ENCODE measurements around the gene CEP63.
"Not testable (repeated sequence)": the region's sequence is repeated elsewhere in the genome, so short reads cannot be mapped to it uniquely, and the experiment has no call there.

The CEP63 gene

DNA sequence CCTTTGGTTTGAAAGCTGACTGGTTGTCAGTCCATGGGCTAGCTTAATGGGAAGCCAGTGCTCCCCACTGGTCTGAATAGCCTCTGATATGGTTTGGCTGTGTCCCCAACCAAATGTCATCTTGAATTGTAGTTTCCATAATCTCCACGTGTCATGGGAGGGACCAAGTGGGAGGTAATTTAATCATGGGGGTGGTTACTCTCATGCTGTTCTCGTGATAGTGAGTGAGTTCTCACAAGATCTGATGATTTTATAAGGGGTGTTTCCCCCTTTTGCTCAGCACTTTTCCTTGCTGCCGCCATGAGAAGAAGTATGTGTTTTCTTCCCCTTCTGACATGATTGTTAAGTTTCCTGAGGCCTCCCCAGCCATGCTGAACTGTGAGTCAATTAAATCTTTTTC is 109.1 kb downstream of the CEP63 start:
- not testable (repeated sequence) for H4K8ac ChIP-seq (ENCODE audit: low read depth, low read length); H3K4ac ChIP-seq (ENCODE audit: low read length); H3K9ac ChIP-seq (ENCODE audit: low read depth, low read length, poor library complexity); DNase-seq (ENCODE audit: low spot score); H2BK15ac ChIP-seq (ENCODE audit: low read length); H2AFZ ChIP-seq (ENCODE audit: low read length); H3K4me2 ChIP-seq (ENCODE audit: insufficient read depth, low read length, poor library complexity, severe bottlenecking); H2BK12ac ChIP-seq (ENCODE audit: low read length); H3K18ac ChIP-seq (ENCODE audit: low read length); H3K27ac ChIP-seq (replicated peaks; ENCODE audit: low read length); H3K9me3 ChIP-seq (replicated peaks in 1 of 2; ENCODE audit: control insufficient read depth in 2 of 2, insufficient read depth in 1 of 2, low read depth in 1 of 2, low read length in 2 of 2); H3K36me3 ChIP-seq (replicated peaks in 1 of 2; ENCODE audit: control insufficient read depth in 2 of 2, insufficient read depth in 2 of 2, low read length in 2 of 2); H2BK120ac ChIP-seq (ENCODE audit: low read depth, low read length); H3K14ac ChIP-seq (ENCODE audit: low read length); H3K4me3 ChIP-seq (ENCODE audit: low read length in 2 of 2); H3K27me3 ChIP-seq (ENCODE audit: control insufficient read depth in 3 of 3, insufficient read depth in 3 of 3, low read depth in 1 of 3, low read length in 3 of 3); H4K91ac ChIP-seq (ENCODE audit: low read depth, low read length, poor library complexity); H3K79me1 ChIP-seq (ENCODE audit: low read depth, low read length); H3K4me1 ChIP-seq (ENCODE audit: control insufficient read depth in 2 of 2, insufficient read depth in 1 of 2, low read depth in 1 of 2, low read length in 2 of 2); H3K23ac ChIP-seq (ENCODE audit: low read depth, low read length, poor library complexity); H2AK5ac ChIP-seq (ENCODE audit: low read depth, low read length); H2BK5ac ChIP-seq (ENCODE audit: low read length)
- no CpG with 5 or more reads among the region's 3 CpGs for WGBS, 2 donors (ENCODE audit: extremely low coverage in 2 of 2, insufficient read length in 2 of 2, insufficient replicate concordance in 1 of 2)

DNA sequence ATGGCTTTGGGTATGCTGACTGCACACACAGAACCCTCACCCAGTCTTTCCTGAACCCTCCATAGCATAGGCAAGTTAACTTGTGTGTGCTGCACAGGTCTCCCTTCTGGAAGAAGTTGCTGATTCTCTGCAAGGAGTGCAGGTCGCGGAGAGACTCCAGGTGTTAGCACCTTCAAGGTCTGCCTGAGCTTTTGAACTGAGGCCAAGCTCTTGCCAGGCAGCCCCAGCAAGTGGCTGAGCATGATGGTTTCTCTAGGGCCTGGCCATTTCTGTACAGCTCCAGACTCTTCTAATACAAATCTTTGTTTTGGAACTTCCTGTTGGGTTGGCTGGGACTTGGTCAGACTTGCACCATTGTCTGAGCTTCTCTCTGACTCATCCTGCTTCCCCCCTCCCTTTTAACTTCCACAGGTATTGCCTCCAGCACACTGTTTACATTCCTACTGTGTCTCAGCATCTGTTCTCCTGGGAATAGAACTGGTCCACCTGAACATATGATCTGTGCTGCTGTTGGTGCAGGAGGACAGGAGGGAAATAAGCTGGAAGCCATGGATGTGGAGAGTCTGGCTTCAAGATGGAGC is 111.6 kb downstream of the CEP63 start:
- Histone ChIP-seq H4K8ac (ENCODE audit: low read depth, low read length) (no peak overlapping the region), H3K4me3 (ENCODE audit: low read length in 2 of 2) (no peak overlapping the region), H3K36me3 (replicated peaks in 1 of 2; ENCODE audit: control insufficient read depth in 2 of 2, insufficient read depth in 2 of 2, low read length in 2 of 2) (no peaks in the 10 kb centered on the region), H2BK5ac (ENCODE audit: low read length) (no peak overlapping the region), H4K91ac (ENCODE audit: low read depth, low read length, poor library complexity) (no peak overlapping the region), H3K23ac (ENCODE audit: low read depth, low read length, poor library complexity) (no peak overlapping the region), H2BK12ac (ENCODE audit: low read length) (no peak overlapping the region), H2BK15ac (ENCODE audit: low read length) (no peak overlapping the region), H3K4me1 (ENCODE audit: control insufficient read depth in 2 of 2, insufficient read depth in 1 of 2, low read depth in 1 of 2, low read length in 2 of 2) (peaks cover 11 to 31% of the 10 kb centered on the region in 2 donors), H3K4me2 (ENCODE audit: insufficient read depth, low read length, poor library complexity, severe bottlenecking) (no peak overlapping the region), H3K4ac (ENCODE audit: low read length) (no peak overlapping the region), H2AK5ac (ENCODE audit: low read depth, low read length) (no peak overlapping the region), H2AFZ (ENCODE audit: low read length) (no peak overlapping the region), H3K27ac (replicated peaks; ENCODE audit: low read length) (no peak overlapping the region), H3K79me1 (ENCODE audit: low read depth, low read length) (no peaks in the 10 kb centered on the region), H3K14ac (ENCODE audit: low read length) (no peak overlapping the region), H3K9me3 (replicated peaks in 1 of 2; ENCODE audit: control insufficient read depth in 2 of 2, insufficient read depth in 1 of 2, low read depth in 1 of 2, low read length in 2 of 2) (peaks cover 0 to 2% of the 10 kb centered on the region in 2 donors), H3K9ac (ENCODE audit: low read depth, low read length, poor library complexity) (no peak overlapping the region), H3K27me3 (ENCODE audit: control insufficient read depth in 3 of 3, insufficient read depth in 3 of 3, low read depth in 1 of 3, low read length in 3 of 3) (no peaks in the 10 kb centered on the region), H2BK120ac (ENCODE audit: low read depth, low read length) (no peak overlapping the region), H3K18ac (ENCODE audit: low read length) (no peak overlapping the region)
- no CpG with 5 or more reads among the region's 2 CpGs for WGBS, 2 donors (ENCODE audit: extremely low coverage in 2 of 2, insufficient read length in 2 of 2, insufficient replicate concordance in 1 of 2)
- no peak for DNase-seq (ENCODE audit: low spot score)

DNA sequence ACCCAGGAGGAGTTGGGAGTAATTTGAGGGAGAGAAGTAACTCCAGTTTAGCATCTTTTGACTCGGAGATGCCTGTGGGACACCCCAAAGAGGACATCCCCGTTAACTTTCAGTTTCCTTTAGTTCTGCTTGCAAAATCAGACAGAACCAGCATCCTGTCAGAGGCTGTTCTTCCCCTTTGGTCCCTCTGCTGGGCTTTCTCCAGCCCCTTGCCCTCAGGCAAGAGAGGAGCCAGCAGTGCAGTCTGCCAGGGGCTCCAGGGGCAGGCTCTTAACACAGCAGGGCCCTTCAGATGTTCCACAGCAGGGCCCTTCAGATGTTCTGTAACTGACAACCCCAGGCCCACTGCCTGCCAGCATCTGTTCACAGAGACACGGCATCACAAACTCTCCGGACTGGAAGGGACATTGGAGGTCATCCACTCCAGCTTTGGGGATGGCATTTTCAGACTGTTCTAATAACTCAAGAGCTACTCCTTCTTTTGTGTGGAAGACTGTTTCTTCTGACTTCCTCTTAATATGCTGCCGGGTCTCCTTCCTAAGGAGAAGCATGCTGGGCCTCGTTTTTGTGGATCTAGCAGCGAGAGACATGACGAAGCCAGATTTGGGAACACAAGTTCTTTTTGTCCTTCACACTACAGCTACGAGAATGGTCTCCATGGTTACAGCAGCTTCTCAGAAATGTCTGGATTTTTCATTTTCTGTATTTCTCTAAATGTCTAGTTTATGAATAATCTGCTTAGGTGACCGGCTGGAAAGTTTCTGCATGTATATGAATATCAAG is 113.1 kb downstream of the CEP63 start:
- Histone ChIP-seq H2BK5ac (ENCODE audit: low read length) (no peak overlapping the region), H3K18ac (ENCODE audit: low read length) (no peak overlapping the region)
- no CpG with 5 or more reads among the region's 10 CpGs for WGBS, 2 donors (ENCODE audit: extremely low coverage in 2 of 2, insufficient read length in 2 of 2, insufficient replicate concordance in 1 of 2)

DNA sequence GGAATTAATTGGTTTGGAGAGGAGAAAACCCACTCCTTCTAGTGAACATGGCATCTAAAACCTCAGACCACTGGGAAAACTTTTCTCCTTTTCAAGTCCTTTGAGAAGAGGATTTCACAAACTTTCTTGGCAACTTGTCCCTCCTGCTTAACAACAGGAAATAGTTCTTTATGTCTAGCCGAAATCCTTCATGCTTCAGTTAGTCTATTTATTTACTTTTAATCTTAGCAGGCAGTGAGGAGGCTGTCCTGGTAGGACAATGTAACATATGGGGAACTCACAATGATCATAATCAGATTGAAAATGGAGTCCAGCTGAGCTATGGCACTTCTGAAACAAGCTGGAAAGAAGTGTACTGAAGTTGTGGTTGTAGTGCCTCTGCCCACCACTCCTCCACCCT is 114.3 kb downstream of the CEP63 start:
- no peak overlapping the region for H3K4me3 ChIP-seq (ENCODE audit: low read length in 2 of 2)
- no peak for DNase-seq (ENCODE audit: low spot score)
- H3K23ac ChIP-seq (ENCODE audit: low read depth, low read length, poor library complexity): no peak overlapping the region
- H3K27ac ChIP-seq (replicated peaks; ENCODE audit: low read length): no peak overlapping the region
- H3K9me3 ChIP-seq (replicated peaks in 1 of 2; ENCODE audit: control insufficient read depth in 2 of 2, insufficient read depth in 1 of 2, low read depth in 1 of 2, low read length in 2 of 2): no peaks in the 10 kb centered on the region
- no peak overlapping the region for H3K14ac ChIP-seq (ENCODE audit: low read length)
- no peak overlapping the region for H4K91ac ChIP-seq (ENCODE audit: low read depth, low read length, poor library complexity)
- no peaks in the 10 kb centered on the region for H3K79me1 ChIP-seq (ENCODE audit: low read depth, low read length)
- H2BK5ac ChIP-seq (ENCODE audit: low read length): no peak overlapping the region
- H2BK15ac ChIP-seq (ENCODE audit: low read length): no peak overlapping the region
- no peaks in the 10 kb centered on the region for H3K36me3 ChIP-seq (replicated peaks in 1 of 2; ENCODE audit: control insufficient read depth in 2 of 2, insufficient read depth in 2 of 2, low read length in 2 of 2)
- peak overlapping the region; percentile 80 for H2AFZ ChIP-seq (ENCODE audit: low read length)
- no peak overlapping the region for H3K4me2 ChIP-seq (ENCODE audit: insufficient read depth, low read length, poor library complexity, severe bottlenecking)
- no peak overlapping the region for H2BK12ac ChIP-seq (ENCODE audit: low read length)
- no peak overlapping the region for H2BK120ac ChIP-seq (ENCODE audit: low read depth, low read length)
- no peak overlapping the region for H4K8ac ChIP-seq (ENCODE audit: low read depth, low read length)
- no peak overlapping the region for H3K18ac ChIP-seq (ENCODE audit: low read length)
- no peak overlapping the region for H3K4ac ChIP-seq (ENCODE audit: low read length)
- peaks cover 16 to 40% of the 10 kb centered on the region in 2 donors for H3K4me1 ChIP-seq (ENCODE audit: control insufficient read depth in 2 of 2, insufficient read depth in 1 of 2, low read depth in 1 of 2, low read length in 2 of 2)
- no peak overlapping the region for H3K9ac ChIP-seq (ENCODE audit: low read depth, low read length, poor library complexity)
- H3K27me3 ChIP-seq (ENCODE audit: control insufficient read depth in 3 of 3, insufficient read depth in 3 of 3, low read depth in 1 of 3, low read length in 3 of 3): no peaks in the 10 kb centered on the region
- H2AK5ac ChIP-seq (ENCODE audit: low read depth, low read length): no peak overlapping the region
- no CpG with 5 or more reads among the region's 1 CpG for WGBS, 2 donors (ENCODE audit: extremely low coverage in 2 of 2, insufficient read length in 2 of 2, insufficient replicate concordance in 1 of 2)

More for the DNA sequence above, 113.1 kb downstream of the CEP63 start:
- H3K27me3 ChIP-seq (ENCODE audit: control insufficient read depth in 3 of 3, insufficient read depth in 3 of 3, low read depth in 1 of 3, low read length in 3 of 3): no peaks in the 10 kb centered on the region
- H2BK120ac ChIP-seq (ENCODE audit: low read depth, low read length): no peak overlapping the region
- H4K91ac ChIP-seq (ENCODE audit: low read depth, low read length, poor library complexity): no peak overlapping the region
- no peaks in the 10 kb centered on the region for H3K79me1 ChIP-seq (ENCODE audit: low read depth, low read length)
- DNase-seq (ENCODE audit: low spot score): no peak
- H3K9ac ChIP-seq (ENCODE audit: low read depth, low read length, poor library complexity): no peak overlapping the region
- H3K4me1 ChIP-seq (ENCODE audit: control insufficient read depth in 2 of 2, insufficient read depth in 1 of 2, low read depth in 1 of 2, low read length in 2 of 2): peaks cover 15 to 40% of the 10 kb centered on the region in 2 donors
- H2AK5ac ChIP-seq (ENCODE audit: low read depth, low read length): no peak overlapping the region
- H2BK15ac ChIP-seq (ENCODE audit: low read length): no peak overlapping the region
- H3K4me3 ChIP-seq (ENCODE audit: low read length in 2 of 2): no peak overlapping the region
- no peak overlapping the region for H4K8ac ChIP-seq (ENCODE audit: low read depth, low read length)
- H3K23ac ChIP-seq (ENCODE audit: low read depth, low read length, poor library complexity): no peak overlapping the region
- H3K4me2 ChIP-seq (ENCODE audit: insufficient read depth, low read length, poor library complexity, severe bottlenecking): no peak overlapping the region
- no peak overlapping the region for H3K4ac ChIP-seq (ENCODE audit: low read length)
- peaks cover 0 to 2% of the 10 kb centered on the region in 2 donors for H3K9me3 ChIP-seq (replicated peaks in 1 of 2; ENCODE audit: control insufficient read depth in 2 of 2, insufficient read depth in 1 of 2, low read depth in 1 of 2, low read length in 2 of 2)
- H3K36me3 ChIP-seq (replicated peaks in 1 of 2; ENCODE audit: control insufficient read depth in 2 of 2, insufficient read depth in 2 of 2, low read length in 2 of 2): no peaks in the 10 kb centered on the region
- H3K14ac ChIP-seq (ENCODE audit: low read length): no peak overlapping the region
- no peak overlapping the region for H3K27ac ChIP-seq (replicated peaks; ENCODE audit: low read length)
- no peak overlapping the region for H2BK12ac ChIP-seq (ENCODE audit: low read length)
- H2AFZ ChIP-seq (ENCODE audit: low read length): peak overlapping the region; percentile 3

Measured in neuronal stem cell (in vitro differentiated cells).